PC-9 (cell line): ENCODE measurements around the gene IQCM.

Experiments
- EZH2 ChIP-seq: fragments of 200-600 bp; sonication (generic); IDR thresholded peaks from 2 replicates; pipeline ENCODE4 v1.8.0; 2017; ENCODE audit warnings: antibody characterized with exemption, low read depth
- TF ChIP-seq, protein P1 (sequence below): fragments of 200-600 bp; sonication (generic); conservative IDR thresholded peaks from 2 replicates; pipeline ENCODE4 v1.6.1; 2017; ENCODE audit warnings: mixed run types, antibody characterized with exemption, mild to moderate bottlenecking, moderate library complexity

GRCh38 chr4:149465955-149466354 is 349.7 kb downstream of the IQCM start:
- TF ChIP-seq, protein P1, sequence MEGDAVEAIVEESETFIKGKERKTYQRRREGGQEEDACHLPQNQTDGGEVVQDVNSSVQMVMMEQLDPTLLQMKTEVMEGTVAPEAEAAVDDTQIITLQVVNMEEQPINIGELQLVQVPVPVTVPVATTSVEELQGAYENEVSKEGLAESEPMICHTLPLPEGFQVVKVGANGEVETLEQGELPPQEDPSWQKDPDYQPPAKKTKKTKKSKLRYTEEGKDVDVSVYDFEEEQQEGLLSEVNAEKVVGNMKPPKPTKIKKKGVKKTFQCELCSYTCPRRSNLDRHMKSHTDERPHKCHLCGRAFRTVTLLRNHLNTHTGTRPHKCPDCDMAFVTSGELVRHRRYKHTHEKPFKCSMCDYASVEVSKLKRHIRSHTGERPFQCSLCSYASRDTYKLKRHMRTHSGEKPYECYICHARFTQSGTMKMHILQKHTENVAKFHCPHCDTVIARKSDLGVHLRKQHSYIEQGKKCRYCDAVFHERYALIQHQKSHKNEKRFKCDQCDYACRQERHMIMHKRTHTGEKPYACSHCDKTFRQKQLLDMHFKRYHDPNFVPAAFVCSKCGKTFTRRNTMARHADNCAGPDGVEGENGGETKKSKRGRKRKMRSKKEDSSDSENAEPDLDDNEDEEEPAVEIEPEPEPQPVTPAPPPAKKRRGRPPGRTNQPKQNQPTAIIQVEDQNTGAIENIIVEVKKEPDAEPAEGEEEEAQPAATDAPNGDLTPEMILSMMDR: no peak
- TF ChIP-seq EZH2: no peak
